DMS153 treated with DMSO at 0.1 percent for 48 hours (cell line): Measurements from ENCODE around the gene C16orf82.

ENCODE experiments used
- DNase-seq: peaks from one replicate; lab custom pipeline; 2025; ENCODE audit not compliant: unreplicated experiment; lab: John Stamatoyannopoulos, UW

The C16orf82 gene

GRCh38 chr16:27066668-27067537, at the start of gene C16orf82:
C16orf82 (plus strand) TSS chr16:27066927.
- DNase-seq, result no peak

DNA sequence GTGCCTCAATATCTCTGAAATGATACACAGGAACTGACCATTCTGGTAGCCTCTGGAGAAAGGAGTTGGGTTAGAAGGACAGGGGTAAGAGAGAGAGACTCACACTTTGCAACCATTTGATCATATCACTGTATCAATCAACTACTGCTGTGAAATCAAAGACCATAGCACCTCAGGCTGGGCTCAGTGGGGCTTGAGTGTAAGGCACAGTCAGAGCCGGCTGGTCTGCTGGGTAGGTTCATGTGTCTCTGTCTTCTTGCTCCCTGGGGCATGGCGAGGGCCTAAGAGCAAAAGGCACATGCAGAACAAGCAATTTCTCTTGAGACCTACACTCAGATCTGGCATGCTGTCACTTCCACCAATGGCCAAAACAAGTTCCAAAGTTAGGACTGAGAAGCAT, 46.7 kb upstream of the C16orf82 start:
- no peak for DNase-seq

- no peak for DNase-seq
These were observed 42.7 kb upstream of the C16orf82 start for GRCh38 chr16:27024010-27024409.

DNA sequence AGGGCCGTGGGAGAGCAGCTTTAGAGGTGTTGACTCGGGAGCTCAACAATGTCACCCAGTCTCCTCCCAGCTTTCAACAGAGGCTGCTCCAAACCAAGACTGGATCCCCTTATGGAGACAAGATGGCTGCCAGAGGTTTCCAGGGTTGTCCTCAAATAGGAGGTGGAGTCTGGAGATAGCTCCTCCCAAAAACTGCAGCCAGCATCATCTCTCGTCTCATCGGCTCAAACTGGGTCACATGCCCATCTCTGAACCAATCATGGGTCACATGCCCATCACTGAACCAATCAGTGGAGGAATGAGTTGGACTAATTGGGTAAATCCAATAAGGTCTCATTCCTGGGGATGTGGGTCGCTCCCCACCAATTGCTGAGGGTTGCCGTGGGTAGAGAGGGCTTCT, 41.1 kb upstream of the C16orf82 start:
- no peak for DNase-seq

- no peak for DNase-seq
These were observed 38.8 kb upstream of the C16orf82 start for GRCh38 chr16:27027971-27028370.

GRCh38 chr16:27028591-27029110, 38.1 kb upstream of the C16orf82 start:
- no peak for DNase-seq

DNA sequence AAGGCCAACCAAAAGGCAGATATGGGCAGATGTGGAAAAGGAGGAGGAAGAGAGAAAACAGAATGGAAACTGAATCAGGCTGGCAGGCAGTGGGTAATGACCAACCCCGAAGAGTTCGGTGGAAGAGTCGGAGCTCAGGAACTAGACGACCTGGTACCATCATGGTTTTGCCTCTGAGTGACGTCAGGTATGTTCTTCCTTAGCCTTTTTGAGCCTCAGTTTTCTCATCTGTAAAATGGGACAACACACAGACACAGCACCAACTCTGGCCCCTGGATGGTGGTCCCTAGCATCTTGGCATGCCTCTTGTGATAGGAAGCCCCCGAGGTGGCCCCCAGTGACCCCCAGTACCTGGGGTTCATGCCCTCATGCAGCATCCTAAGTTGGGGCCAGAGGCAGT, 37.2 kb upstream of the C16orf82 start:
- no peak for DNase-seq

GRCh38 chr16:27033281-27033979, 33.3 kb upstream of the C16orf82 start:
- no peak for DNase-seq

GRCh38 chr16:27040732-27041131, 26.0 kb upstream of the C16orf82 start:
- no peak for DNase-seq

DNA sequence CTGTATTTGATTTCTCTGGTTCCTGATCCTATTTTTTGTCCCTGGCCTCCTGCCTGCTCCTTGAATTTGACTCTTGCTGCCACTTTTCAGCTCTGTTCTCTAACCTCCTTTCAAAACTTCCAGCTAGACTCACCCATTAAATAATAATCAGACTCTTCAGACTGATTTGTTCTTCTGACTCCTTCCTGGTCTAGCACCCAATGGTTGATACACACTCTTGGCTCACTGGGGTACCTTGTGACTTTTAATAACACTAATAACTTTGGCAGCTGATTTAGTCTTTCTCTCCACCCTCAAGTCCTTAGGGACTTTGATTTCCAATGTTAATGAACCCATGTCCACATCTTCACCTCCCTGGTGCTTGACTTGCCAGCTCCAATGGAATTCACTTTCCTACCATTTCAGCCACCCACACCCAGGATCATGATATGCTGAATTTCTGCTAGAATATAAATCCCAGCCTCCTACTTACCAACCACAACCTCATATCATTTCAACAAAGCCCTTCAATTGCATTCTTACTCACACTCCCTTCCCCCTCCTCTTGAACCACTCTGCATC, 19.7 kb upstream of the C16orf82 start:
- DNase-seq, result no peak

DNA sequence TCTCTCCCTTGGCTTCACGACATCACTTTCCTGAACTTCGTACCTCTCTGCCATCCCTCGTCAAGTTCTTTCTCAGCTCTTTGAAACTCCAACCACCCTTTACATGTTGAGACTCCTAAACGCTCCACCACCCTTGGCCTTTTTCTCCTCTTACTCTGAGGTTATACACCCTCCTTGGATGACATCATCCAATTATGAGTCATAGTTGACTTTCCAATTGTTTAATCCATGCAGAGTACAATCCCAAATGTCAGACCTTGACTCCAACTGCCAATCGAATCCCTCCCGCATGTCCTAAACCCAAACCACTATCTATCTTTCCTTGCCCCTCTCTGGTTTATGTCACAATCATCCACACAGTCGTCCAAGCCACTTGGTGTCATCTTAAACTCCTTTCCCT, 18.4 kb upstream of the C16orf82 start:
- DNase-seq, result no peak

DNA sequence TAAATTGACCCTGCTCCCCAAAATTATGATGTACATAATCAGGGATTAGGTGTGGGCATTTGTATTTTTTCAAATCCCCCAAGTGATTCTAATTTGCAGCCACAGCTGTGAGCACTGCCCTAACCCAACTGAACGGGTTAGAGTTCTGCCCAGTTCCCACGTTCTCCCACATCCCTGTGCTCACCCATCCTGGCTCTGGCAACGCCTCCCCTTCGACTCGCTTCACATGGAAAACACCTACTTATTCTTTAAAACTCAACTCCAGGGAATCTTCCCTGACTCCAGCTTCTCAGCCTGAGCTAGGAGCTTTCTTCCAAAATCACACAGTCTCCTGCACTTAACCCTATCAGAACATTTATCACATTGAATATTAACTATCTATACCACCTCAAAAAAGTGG, 17.6 kb upstream of the C16orf82 start:
- no peak for DNase-seq

DNA sequence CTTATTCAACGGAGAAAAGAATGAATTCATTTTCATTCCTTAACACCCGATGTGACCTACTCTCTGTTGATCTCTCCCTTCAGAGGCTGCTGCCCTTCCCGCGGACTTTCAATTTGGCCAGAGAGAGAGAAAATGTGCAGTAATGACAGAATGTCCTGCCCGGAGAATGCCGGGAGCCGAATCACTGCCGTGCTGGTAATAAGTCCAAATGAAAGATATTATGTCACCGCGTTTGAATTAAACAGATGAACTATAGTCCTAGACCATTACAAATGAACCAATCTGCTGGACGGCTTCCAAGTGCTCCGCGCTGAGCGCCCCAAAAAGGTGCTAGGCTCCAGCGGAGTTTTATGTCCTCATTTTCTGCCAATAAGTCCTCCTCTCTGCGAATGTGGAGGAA, 14.7 kb upstream of the C16orf82 start:
- no peak for DNase-seq

DNA sequence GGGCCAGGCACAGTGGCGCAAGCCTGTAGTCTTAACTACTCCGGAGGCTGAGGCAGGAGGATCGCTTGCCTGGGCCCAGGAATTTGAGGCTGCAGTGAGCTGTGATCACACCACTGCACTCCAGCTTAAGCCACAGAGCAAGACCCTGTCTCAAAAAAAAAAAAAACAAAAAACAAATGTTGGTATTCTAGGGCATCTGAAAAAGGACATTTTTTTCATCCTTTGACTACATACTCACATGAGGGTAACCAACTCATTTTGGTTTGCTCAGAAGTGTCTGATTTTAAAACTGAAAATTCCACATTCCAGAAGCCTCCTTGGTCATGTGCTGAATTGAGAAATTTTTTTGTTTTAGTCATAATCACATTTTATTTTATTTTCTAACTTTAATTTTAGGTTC, 12.7 kb upstream of the C16orf82 start:
- no peak for DNase-seq

DNA sequence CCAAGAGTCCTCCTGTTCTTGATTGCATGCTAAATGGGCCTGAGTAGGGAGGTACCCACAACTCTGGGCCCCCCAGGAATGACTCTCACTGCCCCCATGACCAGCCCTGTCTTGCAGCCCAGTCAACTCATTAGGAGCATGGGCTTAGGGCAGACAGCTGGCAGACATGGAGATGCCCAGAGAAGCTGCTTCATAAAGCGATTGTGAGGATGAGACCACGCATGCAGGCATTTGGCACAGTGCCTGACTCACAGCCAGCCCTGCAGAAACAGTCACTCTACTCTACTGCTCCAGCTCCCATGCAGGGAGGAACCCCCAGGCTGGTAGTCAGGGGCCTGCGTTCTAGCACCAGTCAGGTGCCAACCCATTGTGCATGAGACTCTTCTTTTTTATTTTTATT, 8.4 kb upstream of the C16orf82 start:
- no peak for DNase-seq

DNA sequence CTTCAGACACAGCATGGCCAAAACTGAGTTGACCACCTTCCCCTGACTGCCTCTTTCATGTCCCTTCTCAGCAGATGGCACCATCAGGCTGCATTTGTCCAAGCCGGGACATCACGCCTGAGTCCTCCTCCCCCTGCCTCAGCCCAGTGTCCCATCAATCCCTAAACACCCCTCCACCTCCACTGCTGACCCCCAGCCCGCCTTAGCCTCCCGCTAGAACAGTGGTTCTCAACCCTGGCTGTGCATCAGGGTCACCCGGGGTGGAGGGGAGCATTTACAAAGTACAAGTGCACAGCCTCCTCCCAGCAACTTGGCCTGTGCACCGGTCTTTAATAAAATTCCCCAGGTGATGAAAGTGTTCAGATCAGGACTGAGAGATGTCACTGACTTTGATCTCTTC, 4.0 kb downstream of the C16orf82 start:
- DNase-seq, result no peak

GRCh38 chr16:27073733-27074132, 7.0 kb downstream of the C16orf82 start:
- no peak for DNase-seq

DNA sequence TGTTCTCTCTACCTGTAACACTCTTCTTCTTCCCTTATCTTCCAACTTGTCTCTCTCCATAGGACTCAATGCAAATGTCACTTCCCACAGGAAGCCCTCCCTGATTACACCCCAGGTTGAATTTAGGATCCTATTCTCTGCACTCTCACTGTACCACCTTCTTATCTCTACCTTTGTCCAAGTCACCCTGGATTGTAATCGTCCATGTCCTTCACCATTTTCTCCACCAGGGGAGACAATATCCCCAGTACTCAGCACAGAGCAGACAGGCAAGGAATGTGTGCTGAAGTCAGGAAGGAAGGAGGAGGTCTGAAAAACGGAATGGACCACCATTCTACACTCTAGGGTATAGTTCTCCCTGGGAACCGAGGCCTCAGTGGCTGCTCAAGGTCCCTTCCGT, 14.2 kb downstream of the C16orf82 start:
- no peak for DNase-seq

GRCh38 chr16:27083861-27084261, 17.1 kb downstream of the C16orf82 start:
- DNase-seq, result no peak

GRCh38 chr16:27084307-27085028, 17.7 kb downstream of the C16orf82 start:
- no peak for DNase-seq

- DNase-seq, result no peak
These were observed 18.5 kb downstream of the C16orf82 start for GRCh38 chr16:27085182-27085581.
